Sigmoid colon (tissue), 7 donors: Measurements from ENCODE around the gene GREB1L. TPM values are rescaled to one million over a fixed set of nuclear protein-coding genes. Genes with fewer than 3 reads are reported as not detected.

Experiments used
- DNase-seq: peaks from one replicate; pipeline ENCODE4 v3.0.0-alpha.2; 2019
- H3K27ac ChIP-seq, 4 donors: fragments of 200-600 bp; sonication (generic); one replicate each; pipeline ENCODE4 v1.5.1; 2016 to 2019; ENCODE audit warnings: mild to moderate bottlenecking in 1 of 4
- H3K27me3 ChIP-seq, 3 donors: fragments of 200-600 bp; sonication (generic); one replicate each; pipeline ENCODE4 v1.5.1; 2019; ENCODE audit warnings: mild to moderate bottlenecking in 1 of 3
- H3K36me3 ChIP-seq, 4 donors: fragments of 200-600 bp; sonication (generic); one replicate each; pipeline ENCODE4 v1.5.1; 2016 to 2019
- H3K4me1 ChIP-seq, 4 donors: fragments of 200-600 bp; sonication (generic); one replicate each; pipeline ENCODE4 v1.5.1; 2017 to 2019
- H3K4me3 ChIP-seq, 4 donors: fragments of 200-600 bp; sonication (generic); one replicate each; pipeline ENCODE4 v1.5.1; 2017 to 2019; ENCODE audit warnings: mild to moderate bottlenecking in 2 of 4, moderate library complexity in 1 of 4
- H3K9me3 ChIP-seq, 4 donors: fragments of 200-600 bp in 3 of 4; sonication (generic) in 3 of 4; one replicate each; pipeline versions ENCODE4 v1.5.1 to v1.6.1; 2013 to 2019
- CTCF ChIP-seq, 4 experiments: fragments of 450-650 bp in 3 of 4; fragments of 200-600 bp in 1 of 4; IDR thresholded peaks; one replicate each; pipeline ENCODE4 v1.5.1; 2016 to 2019; ENCODE audit warnings: antibody characterized with exemption in 4 of 4, mild to moderate bottlenecking in 3 of 4, moderate library complexity in 2 of 4
- EP300 ChIP-seq, 4 donors: sonication (generic); formaldehyde crosslinking; IDR thresholded peaks; one replicate each; pipeline ENCODE4 v1.6.1; 2017; ENCODE audit warnings: antibody characterized with exemption in 4 of 4
- POLR2A ChIP-seq, 2 donors: fragments of 450-650 bp; IDR thresholded peaks; one replicate each; pipeline ENCODE4 v1.6.1; 2016; ENCODE audit warnings: antibody characterized with exemption in 2 of 2, mild to moderate bottlenecking in 2 of 2, moderate library complexity in 2 of 2
- POLR2AphosphoS5 ChIP-seq, 4 donors: sonication (generic); formaldehyde crosslinking; IDR thresholded peaks; one replicate each; pipeline ENCODE4 v1.6.1; 2017; ENCODE audit warnings: antibody characterized with exemption in 4 of 4
- WGBS, 2 donors: extraction: QIAGEN DNeasy Blood & Tissue Kit; methylation state at CpG; one replicate each; pipeline ENCODE4 v1.1.7; 2013; 5-methylcytosine and 5-hydroxymethylcytosine counted together
- intact Hi-C: fragments of 100-400 bp; cut with DNase I; formaldehyde crosslinking; loops from one replicate; pipeline ENCODE4 v1.15.1; 2023
- polyA plus RNA-seq, 3 donors: library from polyadenylated mRNA; stranded (reverse); fragments of 200-250 nt; gene quantifications; one replicate each; pipeline ENCODE4 v1.2.3, GENCODE V29; 2013
- total RNA-seq, 4 donors: library from RNA; depleted of rRNA; stranded (reverse); fragments of >200 nt; gene quantifications; one replicate each; pipeline ENCODE4 v1.1.0, GENCODE V29; 2016
- donor health status: healthy with polysubstance abuse.
- donor health status: Bipolar disorder and iron deficiency.
- donor health status: healthy.

Gene GREB1L
- total and polyA plus RNA-seq, 7 donors, result 0.23 to 12.1 (median 4.4) TPM; not detected in 2

- no peak for TF ChIP-seq EP300 (IDR thresholded peaks at IDR 0.05)
- TF ChIP-seq POLR2AphosphoS5 (IDR thresholded peaks at IDR 0.05), result no peak
- Histone ChIP-seq H3K27ac (no peak overlapping the region), H3K36me3 (no peaks in the 10 kb centered on the region), H3K27me3 (peaks cover 0 to 5% (median 0%) of the 10 kb centered on the region in 3 donors), H3K9me3 (no peaks in the 10 kb centered on the region), H3K4me3 (no peak overlapping the region), H3K4me1 (no peaks in the 10 kb centered on the region)
- WGBS, 2 donors, result 85 to 87% methylated on average over 2 of the region's 2 CpGs
- intact Hi-C loops, result no loop called here
- no peak for DNase-seq
Observed at GRCh38 chr18:21474621-21475020, 232.6 kb downstream of the GREB1L start.

GRCh38 chr18:21479721-21480120 lies 237.7 kb downstream of the GREB1L start:
- TF ChIP-seq POLR2A (IDR thresholded peaks at IDR 0.05) (no peak), EP300 (IDR thresholded peaks at IDR 0.05) (no peak), CTCF (IDR thresholded peaks at IDR 0.05) (no peak)
- intact Hi-C loops, result no loop called here
- Histone ChIP-seq H3K4me3 (no peak overlapping the region), H3K4me1 (no peaks in the 10 kb centered on the region), H3K27me3 (peaks cover 0 to 15% (median 0%) of the 10 kb centered on the region in 3 donors), H3K36me3 (no peaks in the 10 kb centered on the region), H3K27ac (no peak overlapping the region), H3K9me3 (no peaks in the 10 kb centered on the region)
- WGBS, 2 donors, result 93 to 94% methylated on average over 5 of the region's 5 CpGs
- DNase-seq, result no peak

GRCh38 chr18:21481739-21482138 lies 239.7 kb downstream of the GREB1L start:
- 63 to 71% methylated on average over 2 of the region's 2 CpGs for WGBS, 2 donors
- Histone ChIP-seq H3K4me3 (no peak overlapping the region), H3K4me1 (no peaks in the 10 kb centered on the region), H3K27ac (no peak overlapping the region), H3K9me3 (no peaks in the 10 kb centered on the region), H3K27me3 (peaks cover 0 to 15% (median 0%) of the 10 kb centered on the region in 3 donors), H3K36me3 (no peaks in the 10 kb centered on the region)
- no peak for DNase-seq
- TF ChIP-seq POLR2AphosphoS5 (IDR thresholded peaks at IDR 0.05), result no peak
- no peak for TF ChIP-seq POLR2A (IDR thresholded peaks at IDR 0.05)
- TF ChIP-seq EP300 (IDR thresholded peaks at IDR 0.05), result no peak
- no peak for TF ChIP-seq CTCF (IDR thresholded peaks at IDR 0.05)
- intact Hi-C loops, result no loop called here

DNA sequence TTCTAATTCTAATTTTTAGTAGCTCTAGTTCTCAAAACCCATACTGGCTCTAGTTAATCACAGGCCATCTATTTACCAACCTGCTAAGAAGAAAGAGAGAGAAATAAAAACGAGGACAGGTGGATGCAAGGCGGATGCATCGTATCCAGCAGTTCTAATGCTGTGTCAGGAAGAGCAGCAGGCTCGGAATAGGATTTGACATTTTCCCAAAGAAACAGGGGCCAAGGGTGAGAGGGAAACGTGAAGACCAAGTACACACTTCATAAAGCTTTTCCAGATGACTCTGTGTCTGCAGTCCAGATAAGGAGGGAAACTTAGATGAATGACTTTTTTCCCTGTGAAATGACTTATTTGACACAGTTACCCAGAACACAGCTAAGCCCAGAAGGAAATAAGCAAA lies 241.0 kb downstream of the GREB1L start:
- Histone ChIP-seq H3K36me3 (no peaks in the 10 kb centered on the region), H3K27me3 (peaks cover 0 to 15% (median 0%) of the 10 kb centered on the region in 3 donors), H3K4me3 (no peak overlapping the region), H3K4me1 (no peaks in the 10 kb centered on the region), H3K27ac (no peak overlapping the region), H3K9me3 (no peaks in the 10 kb centered on the region)
- DNase-seq, result no peak
- TF ChIP-seq EP300 (IDR thresholded peaks at IDR 0.05), result no peak
- TF ChIP-seq POLR2AphosphoS5 (IDR thresholded peaks at IDR 0.05), result no peak
- intact Hi-C loops, result no loop called here
- 87% methylated on average over 5 of the region's 5 CpGs for WGBS, 2 donors

DNA sequence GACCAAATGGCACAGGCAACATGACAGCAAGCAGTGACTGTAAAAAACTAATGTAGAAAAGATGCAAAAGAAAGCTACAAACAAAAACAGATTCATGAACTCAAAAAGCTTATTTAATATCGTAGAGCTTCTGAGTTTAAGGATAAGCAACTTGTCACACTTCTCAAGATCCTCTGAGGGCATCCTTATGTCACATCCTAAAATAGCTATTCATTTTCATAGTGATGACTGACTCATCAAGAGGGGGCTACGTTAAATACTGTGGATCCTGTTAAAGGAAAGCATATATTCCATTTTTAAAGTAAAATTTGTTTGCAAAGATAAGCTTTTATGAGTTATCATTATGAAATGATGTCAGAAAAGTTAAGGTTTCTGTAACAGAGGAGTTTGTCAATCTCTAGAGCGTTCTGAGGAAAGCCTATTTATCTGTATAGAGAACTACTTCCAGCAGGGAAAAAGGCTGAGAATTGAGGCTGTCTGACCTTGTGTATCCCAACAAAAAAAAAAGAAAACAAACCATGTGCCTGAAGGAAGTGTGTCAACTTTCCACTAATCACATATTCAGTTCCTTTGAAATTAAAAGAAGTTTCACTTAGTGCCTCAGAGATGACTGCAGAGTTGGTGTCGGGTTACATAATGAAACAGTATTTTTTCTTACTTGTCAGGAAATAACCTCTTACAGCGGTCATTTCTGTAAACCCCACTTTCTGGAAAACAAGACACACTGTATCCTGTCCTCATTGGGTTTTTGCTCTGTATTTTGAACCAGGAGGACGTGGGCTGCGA lies 243.0 kb downstream of the GREB1L start:
- TF ChIP-seq EP300 (IDR thresholded peaks at IDR 0.05), result no peak
- TF ChIP-seq POLR2AphosphoS5 (IDR thresholded peaks at IDR 0.05), result no peak
- no peak for TF ChIP-seq CTCF (IDR thresholded peaks at IDR 0.05)
- TF ChIP-seq POLR2A (IDR thresholded peaks at IDR 0.05), result no peak
- no peak overlapping the region for H3K4me3 ChIP-seq
- intact Hi-C loops, result no loop called here
- 71 to 76% methylated on average over 7 of the region's 7 CpGs for WGBS, 2 donors
- no peaks in the 10 kb centered on the region for H3K36me3 ChIP-seq
- DNase-seq, result no peak
- H3K9me3 ChIP-seq, result no peaks in the 10 kb centered on the region
- H3K27ac ChIP-seq, result no peak overlapping the region
- H3K27me3 ChIP-seq, result peaks cover 0 to 7% (median 0%) of the 10 kb centered on the region in 3 donors
- H3K4me1 ChIP-seq, result no peaks in the 10 kb centered on the region
